ENCODE results near the gene HELQ.
"Not testable (repeated sequence)": the region's sequence is repeated elsewhere in the genome, so short reads cannot be mapped to it uniquely, and the experiment has no call there.

HELQ gene

DNA sequence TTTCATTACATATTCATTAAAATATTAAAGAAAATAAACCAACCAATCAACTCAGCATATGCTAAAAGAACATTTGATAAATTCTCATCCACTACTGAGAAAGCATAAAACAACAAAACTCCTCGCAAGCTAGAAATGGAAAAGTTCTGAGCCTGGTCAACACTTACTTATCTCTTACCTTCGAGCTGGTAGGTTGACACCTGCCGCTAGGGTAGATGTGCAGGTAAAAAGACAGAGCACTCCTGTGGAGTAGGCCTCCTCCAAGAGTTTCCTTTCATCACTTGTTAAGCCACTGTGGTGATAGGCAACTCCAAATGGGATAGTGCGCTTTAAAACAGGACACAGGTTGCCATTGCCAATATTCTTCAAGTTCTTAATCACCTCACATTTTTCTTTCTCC, 18.9 kb downstream of the HELQ start:
- FAIRE-seq (no peak), DNase-seq (ENCODE audit: low spot score) (no peak)

DNA sequence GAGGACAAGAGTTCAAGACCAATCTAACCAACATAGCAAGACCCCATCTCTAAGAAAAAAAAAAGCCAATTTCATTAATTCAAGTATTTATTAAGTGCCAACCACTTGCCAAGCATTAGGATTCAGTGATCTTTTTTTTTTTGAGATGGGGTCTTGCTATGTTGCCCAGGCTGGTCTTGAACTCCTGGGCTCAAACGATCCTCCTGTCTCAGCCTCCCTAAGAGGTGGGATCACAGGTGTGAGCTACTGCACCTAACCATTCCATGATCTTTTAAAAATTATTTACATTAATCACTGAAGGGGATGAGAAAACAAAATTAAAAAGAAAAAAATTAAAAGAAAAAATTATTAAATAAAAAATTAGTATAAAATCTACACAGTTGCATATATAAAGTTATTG, 24.4 kb downstream of the HELQ start:
- DNase-seq (ENCODE audit: low spot score), result no peak
- no peak for FAIRE-seq

DNA sequence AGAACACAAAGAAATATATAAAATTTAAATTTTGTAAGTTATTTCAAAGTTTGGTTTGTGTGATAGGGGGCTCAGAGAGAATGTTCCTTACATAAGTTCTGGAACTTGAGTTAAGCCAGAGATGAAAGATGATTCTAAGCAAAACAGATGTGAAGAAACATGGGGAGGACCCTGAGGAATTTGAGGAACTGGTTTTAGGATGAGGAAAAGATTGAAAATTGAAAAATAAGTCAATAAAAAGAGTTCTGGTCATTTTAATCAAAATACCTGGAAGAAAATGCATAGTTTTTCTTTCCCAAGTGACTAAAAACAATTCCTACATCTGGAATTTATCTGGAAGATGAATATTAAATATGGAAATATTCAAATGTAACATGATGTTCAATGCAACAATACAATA, 37.4 kb downstream of the HELQ start:
- no peak for FAIRE-seq
- DNase-seq (ENCODE audit: low spot score), result no peak

DNA sequence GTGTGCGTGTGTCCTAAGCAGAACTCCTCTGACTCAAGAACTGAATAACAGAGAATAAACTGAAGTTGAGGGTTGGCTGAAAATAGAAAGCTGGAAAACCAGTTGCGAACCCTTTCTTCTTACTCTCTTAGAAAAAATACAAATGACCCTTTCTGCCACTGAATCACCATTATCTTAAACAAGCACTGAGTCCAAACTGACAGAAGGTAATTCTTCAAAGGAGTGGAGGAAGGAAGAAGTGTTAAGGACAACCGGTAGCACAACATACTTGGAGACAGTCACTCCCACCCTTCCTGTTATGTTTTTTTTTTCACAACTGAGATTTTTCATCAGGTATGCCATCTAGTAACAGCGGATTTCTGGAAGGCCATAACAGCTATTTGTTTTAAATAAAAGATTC, 38.1 kb downstream of the HELQ start:
- no peak for DNase-seq (ENCODE audit: low spot score)

DNA sequence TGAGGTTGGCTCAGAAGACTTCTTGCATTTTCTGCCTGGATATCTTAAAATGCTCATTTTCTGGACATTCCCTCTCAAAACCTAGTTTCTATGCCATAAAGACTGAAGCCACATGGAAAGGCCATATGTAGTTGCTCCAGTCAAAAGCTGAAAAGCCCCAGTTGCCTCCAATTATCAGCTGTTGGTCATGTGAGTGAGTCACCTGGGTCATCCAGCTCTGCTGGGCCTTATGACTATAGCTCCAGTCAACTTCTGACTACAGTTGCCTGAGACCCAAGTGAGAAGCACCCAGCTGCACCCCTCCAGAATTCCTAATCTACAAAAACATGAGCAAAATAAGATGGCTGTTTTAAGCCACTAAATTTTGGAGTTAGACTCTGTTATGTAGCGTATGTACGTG, 41.9 kb downstream of the HELQ start:
- FAIRE-seq (no peak), DNase-seq (ENCODE audit: low spot score) (no peak)

More for the DNA sequence above, 38.1 kb downstream of the HELQ start:
- no peak for FAIRE-seq

DNA sequence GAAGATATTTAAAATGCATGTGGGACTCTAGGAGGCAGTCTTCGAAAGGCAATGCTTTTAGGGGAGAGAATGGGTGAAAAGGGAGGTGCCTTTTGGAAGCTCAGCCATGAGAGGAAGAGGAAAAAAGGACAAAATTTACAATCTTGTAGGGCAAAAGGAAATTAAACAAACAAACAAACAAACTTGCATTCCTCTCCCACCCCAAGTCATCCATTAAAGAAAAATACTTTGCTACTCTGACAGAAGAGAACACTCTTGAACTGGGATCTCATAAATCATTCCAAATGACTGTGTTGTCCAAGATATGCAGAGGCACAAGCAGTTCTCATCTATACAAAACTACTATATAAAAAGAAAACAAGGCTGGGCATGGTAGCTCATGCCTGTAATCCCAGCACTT, 46.7 kb downstream of the HELQ start:
- FAIRE-seq (no peak), DNase-seq (ENCODE audit: low spot score) (no peak)

DNA sequence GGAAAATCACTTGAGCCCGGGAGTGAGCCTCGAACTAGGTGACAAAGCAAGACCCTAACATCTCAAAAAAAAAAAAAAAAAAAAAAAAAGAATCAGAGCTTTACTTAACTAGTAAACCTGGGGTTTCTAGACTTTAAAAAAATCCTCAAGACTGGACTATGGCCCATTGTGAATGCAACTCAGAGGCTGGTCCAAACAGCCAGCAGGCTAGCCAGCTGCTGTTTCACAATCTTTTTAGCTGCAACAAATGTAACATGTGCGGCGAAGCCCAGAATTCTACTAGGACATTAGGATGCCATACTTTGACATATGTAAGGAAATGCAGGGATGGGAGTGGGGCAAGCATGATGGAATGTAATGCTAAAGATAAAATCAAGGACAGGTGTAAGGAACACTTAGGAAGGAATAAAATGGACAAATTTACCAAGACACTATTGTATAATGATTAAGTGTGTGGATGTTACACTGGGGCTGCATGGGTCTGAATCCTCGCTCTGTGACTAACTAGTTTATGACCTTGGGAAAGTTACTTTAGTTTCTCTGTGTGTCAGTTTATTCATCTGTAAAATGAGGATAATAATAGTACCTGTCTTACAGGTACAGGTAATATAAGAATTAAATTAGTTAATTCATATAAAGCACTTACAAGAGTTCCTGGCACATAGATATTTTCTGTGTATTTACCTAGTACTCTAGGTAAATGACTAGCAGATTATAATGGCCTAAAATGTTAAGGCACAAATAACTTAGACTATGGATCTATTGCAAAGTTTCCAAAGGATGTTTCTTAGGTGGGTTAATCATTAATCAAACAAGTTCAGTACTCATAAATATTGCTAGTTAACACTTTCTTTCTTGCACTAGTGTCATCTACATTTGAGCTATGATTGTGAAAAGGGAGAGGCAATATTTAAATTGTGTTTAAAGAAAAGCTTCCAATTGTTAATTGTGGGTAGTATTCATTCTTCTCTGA, 49.5 kb downstream of the HELQ start:
- no peak for DNase-seq (ENCODE audit: low spot score)
- no peak for FAIRE-seq

DNA sequence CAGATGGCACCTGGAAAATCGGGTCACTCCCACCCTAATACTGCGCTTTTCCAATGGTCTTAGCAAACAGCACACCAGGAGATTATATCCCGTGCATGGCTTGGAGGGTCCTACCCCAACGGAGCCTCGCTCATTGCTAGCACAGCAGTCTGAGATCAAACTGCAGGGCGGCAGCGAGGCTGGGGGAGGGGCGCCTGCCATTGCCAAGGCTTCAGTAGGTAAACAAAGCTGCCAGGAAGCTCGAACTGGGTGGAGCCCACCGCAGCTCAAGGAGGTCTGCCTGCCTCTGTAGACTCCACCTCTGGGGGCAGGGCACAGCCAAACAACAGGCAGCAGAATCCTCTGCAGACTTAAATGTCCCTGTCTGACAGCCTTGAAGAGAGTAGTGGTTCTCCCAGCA, 57.5 kb downstream of the HELQ start:
- FAIRE-seq; DNase-seq (ENCODE audit: low spot score): not testable (repeated sequence)

DNA sequence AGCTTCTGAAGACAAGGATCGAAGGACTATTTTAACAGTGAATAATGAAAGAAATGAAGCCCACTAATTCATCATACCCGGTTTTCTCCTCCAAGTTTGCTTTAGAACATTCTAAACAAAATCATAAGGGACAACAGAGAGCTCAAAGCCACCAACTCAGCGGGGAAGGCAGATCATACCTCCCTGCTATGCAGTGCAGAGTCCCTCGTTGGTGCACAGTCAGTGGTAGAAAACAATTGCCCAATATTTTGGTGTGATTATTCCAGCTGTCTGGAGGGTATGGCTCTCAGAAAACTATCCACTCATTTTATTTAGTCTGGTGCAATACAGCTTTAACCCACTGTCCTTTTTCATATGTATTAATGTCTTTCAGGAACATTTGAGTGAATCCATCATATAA, 61.7 kb downstream of the HELQ start:
- FAIRE-seq (no peak), DNase-seq (ENCODE audit: low spot score) (no peak)

DNA sequence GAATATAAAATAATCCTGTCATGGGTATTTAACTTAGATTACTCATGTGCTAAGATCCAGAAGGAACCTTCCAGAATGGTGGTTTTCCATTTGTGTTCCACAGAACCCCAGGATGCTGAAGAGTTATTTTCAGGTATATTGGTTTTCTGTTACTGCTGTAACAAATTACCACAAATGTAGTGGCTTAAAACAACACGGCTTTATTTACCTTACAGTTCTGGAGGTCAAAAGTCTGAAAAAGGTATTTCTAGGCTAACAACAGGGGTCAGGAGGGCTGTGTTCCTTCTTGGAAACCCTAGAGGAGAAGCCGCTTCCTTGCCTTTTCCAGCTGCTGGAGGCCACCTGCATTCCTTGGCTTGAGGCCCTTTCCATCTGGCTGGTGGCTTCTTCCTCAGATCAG, 63.1 kb downstream of the HELQ start:
- DNase-seq (ENCODE audit: low spot score), result no peak
- no peak for FAIRE-seq

DNA sequence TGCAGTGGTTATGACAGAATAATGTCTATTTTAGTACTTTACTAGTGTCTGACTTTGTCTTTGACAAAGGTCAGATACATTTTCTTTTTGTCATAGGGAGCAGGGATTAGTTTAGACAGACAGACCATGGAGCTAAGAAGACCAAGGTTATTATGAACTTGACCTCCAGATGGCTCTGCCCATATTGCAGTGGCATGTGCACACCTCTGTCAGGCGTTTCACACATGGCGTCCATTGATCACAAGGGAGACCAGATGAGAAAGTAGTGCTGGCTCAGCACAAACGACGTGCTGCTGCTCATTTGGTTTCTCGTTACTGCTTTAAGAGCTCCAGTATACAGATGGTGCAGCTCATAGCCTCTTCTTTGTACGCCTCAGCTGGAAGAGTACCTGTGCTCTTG, 64.7 kb downstream of the HELQ start:
- no peak for FAIRE-seq
- DNase-seq (ENCODE audit: low spot score), result no peak

DNA sequence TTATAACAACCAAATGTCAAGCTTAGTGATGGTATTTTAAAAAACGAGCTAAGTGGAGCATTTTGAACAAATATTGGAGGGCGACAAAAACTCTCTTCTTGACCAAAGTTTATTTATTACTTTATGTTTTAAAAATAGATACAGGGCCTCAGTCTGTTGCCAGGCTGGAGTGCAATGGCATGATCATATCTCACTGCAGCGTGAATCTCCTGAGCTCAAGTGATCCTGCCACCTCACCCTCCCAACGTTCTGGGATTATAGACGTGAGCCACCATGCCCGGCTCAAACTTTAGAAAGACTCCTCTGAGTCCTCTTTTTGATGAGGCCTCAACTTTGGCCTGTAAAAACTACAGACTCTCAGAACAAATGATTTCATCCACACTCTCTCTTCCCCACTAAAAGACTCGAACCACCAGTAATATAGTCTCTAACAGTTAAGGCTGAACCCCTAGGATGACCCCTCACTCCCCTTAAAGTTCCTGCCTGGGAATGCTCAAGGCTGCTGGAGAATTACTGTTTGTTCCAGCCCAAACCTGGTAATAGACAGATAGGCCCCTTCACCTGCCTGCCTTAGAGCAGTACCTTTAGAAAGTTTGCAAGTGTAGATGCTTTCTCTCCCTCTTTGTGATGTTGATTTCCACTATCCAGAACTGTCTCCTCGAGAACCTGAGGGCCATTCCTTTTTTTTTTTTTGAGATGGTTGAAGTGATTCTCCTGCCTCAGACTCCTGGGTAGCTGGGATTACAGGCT, 65.7 kb downstream of the HELQ start:
- no peak for DNase-seq (ENCODE audit: low spot score)
- FAIRE-seq, result no peak

DNA sequence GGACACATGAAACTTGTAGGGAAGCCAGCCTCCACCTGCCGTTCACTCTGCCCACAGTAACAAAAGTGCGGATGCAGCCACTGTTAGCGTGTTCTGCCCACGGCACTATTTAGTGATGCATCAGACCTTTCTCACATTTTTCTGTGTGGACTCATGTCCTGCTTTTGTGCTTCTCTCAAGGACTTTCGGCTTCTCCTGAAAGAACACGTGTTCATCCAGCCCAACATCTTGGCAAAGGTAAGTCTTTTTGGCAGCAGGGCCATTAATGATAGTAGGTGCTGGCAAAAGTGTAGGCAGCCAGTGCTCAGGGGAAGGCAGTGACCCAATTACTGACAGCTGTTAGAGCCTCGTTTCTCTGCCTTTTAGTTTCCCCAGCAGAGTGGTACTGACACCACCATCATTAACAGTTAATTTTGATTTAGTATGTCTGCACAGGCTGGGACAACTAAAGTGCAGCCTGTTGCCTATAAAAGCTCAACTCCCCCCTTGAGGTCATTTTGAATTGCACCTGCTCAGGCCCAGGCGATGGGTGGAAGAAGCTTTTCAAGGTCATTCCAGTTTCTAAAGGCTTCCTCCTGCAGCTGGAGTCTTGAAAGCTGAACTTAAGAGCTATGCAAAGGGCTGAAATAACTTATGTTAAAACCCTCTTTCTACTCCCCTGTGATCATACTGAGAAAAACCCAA, 66.4 kb downstream of the HELQ start:
- no peak for FAIRE-seq
- no peak for DNase-seq (ENCODE audit: low spot score)

DNA sequence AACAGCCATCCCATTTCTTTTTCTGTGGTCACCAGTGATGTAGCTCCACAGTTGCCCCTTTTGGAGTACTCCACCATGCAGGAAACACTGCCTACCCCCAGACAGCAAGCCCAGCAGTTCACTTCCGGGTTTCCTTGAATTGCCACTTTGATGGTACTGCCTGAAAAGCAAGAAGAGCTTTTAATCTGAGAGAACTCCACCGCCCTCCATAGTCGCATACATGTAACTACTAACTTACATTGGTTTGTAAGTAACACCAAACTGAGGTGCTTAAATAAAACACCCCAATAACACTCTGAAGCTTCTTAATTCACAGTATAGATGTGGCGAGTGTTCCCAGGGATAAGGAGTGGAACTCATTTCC, 67.3 kb downstream of the HELQ start:
- DNase-seq (ENCODE audit: low spot score), result no peak
- FAIRE-seq, result no peak

DNA sequence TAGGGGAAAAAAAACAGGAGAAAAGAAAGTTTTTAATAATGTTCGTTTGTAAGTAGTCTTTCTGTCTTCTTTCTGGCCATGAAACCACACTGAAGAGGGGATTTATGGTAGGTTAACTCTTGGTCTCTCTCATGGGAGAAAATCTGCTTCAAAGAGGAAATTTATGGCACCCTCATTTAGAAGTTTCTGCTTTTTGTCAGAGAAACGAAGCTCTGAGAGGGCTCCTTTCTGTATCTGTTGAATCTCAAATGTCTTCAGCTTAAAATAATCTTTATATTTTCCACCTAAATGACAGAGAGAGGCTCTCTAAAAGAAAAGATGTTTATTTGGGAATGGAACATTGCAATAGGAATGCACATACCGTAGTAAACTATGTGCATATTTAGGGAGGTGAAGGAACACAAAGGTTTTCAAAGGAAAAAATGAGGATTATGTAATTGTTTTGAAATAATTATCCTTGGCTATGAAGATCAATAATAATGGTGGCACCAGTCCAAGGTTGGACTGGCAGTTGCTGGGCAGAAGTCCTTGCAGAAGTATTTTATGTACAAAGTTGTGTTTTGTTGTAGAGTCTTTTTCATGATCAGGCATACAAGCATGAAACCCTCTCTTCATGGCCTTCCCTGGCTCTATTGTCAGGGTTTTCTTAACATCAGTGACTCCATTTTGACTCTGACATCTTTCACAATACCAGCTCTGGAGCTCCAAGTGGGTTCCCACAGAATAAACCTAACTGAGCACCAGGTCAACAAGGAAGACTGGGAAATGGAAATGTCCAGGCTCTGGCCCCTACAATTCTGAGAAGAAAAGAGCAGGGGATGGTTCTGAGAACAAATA, 67.9 kb downstream of the HELQ start:
- DNase-seq (ENCODE audit: low spot score) (no peak), FAIRE-seq (no peak)

DNA sequence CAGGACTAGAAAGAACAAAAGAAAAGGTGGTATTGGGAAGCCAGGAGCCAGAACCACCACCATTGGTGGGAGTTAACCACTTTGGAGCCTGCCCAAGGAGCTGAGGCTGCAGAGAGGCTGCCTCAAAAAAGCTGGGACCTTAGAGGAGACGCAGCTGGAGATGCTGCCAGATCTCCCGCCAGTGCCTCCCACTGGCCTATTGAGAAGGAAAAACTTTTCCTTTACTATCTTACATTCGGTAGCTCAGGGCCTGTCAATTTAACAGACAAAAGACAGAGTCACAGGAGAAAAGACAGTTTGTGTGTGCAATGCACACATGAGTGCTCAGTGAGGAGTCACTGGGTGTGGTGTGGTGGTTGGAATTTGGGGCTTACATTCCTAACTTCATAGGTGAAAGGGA, 68.6 kb downstream of the HELQ start:
- no peak for DNase-seq (ENCODE audit: low spot score)
- FAIRE-seq, result no peak

DNA sequence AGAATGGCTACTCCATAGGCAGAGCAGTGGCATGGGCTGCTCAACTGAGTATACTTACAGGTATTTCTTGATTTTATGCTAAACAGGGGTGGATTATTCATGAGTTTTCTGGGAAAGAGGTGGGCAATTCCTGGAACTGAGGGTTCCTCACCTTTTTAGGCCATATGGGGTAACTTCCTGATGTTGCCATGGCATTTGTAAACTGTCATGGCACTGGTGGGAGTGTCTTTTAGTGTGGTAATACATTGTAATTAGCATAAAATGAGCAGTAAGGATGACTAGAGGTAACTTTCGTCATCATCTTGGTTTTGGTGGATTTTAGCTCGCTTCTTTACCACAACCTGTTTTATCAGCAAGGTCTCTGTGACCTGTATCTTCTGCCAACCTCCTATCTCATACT, 72.8 kb downstream of the HELQ start:
- DNase-seq (ENCODE audit: low spot score) (no peak), FAIRE-seq (no peak)

DNA sequence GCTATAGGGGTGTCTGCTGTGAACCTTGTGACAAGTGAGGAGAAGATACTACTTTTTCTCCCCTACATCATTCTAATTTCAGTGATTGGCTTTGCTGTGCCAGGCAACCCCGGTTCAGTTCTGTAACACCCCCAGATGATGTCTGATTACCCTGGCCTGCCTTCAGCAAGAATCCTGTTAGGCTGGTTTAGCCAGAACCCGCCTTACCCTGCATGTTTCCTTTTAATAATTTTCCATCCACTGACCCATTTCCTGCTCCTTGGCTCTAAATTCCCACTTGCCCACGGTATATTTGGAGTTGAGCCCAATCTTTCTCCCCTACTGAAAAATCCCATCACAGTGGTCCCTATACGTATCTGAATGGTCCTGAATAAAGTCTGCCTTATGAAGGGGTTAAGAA, 74.5 kb downstream of the HELQ start:
- FAIRE-seq, result no peak
- no peak for DNase-seq (ENCODE audit: low spot score)

DNA sequence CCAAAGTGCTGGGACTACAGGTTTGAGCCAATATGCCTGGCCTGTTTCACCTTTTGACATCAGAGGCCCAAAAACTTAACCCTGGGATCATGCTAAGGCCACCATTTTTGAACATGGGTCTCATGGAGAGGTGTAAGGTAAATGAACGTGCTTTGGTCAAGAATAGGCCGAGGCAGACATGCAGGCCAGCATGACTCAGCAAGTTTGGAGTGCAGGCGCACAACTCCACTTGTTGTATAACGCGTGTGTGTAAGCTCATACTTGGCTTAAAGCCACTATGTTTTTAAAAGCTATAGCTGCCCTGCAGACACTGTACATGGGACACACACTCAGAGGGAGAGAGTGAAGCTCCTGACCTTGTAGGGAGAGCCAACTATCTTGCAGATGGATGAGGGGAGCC, 77.2 kb downstream of the HELQ start:
- FAIRE-seq, result no peak
- no peak for DNase-seq (ENCODE audit: low spot score)

DNA sequence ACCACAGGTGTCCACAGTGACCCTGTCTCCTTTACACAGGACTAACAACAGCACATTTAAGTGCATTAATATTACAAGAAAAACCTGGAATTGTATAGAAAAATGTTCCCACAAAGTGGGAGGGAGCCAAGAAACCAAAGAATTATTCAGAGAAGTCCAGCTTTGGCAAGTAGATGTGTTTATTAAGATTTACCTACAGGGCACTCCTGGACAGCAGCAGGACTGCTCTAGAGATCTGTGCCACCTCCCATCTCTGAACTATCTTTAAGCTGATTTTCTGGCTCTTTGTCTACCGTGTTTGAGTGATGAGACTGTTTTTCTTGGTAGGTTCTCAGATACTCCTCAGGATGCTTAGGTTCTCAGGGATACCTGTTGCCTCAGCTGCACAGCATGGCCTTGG, 82.7 kb downstream of the HELQ start:
- FAIRE-seq (no peak), DNase-seq (ENCODE audit: low spot score) (no peak)

DNA sequence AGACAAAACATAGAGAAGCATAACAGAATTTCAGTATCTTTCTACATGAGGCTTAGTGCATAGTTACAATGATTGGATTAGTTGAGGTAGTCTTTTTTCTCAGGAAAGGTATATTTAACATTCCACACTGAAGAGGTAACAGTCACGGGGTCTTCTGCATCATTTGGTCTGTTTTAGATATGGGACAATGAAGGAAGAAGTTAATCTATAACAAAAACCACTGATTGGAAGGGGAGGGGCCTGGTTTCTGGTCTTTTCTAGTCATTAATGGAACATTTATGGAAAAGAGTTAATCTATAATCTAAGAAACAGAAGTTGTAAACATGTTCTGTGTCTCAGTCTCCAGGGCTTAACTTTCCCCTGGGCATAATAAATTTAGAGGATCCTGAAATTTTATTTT, 83.7 kb downstream of the HELQ start:
- no peak for FAIRE-seq

More for the DNA sequence above, 83.7 kb downstream of the HELQ start:
- no peak for DNase-seq (ENCODE audit: low spot score)
